IMR-90 (cell line): Measurements from ENCODE around the gene SLFNL1. TPM values are rescaled to one million over a fixed set of nuclear protein-coding genes. Genes with fewer than 3 reads are reported as not detected.

Experiments
- ATAC-seq: fragments of 200-7000 bp; cut with Tn5 transposase; 2 replicates; pipeline ENCODE4 v1.9.1; 2020; ENCODE audit warnings: low read depth, mild to moderate bottlenecking, moderate library complexity
- BruUV-seq: library from RNA; stranded (reverse); fragments of 400-500 nt; replicated peaks from 2 replicates; lab custom pipeline; 2021; lab: Mats Ljungman, UMichigan
- CTCF ChIA-PET: fragments of 300-600 bp; formaldehyde crosslinking; extraction: SDS; loops from one replicate; lab custom pipeline; 2021; ENCODE audit warnings: antibody characterized with exemption; lab: Yijun Ruan, JAX
- POLR2A ChIA-PET: fragments of 300-600 bp; sonication (Branson Sonifier 250); formaldehyde crosslinking; loops from one replicate; lab custom pipeline; 2022; ENCODE audit warnings: antibody characterized with exemption; ENCODE audit not compliant: unreplicated experiment; lab: Charles Lee
- DNase-seq: peaks from one replicate; pipeline ENCODE4 v3.0.0; 2013
- H2AFZ ChIP-seq: replicated peaks from 2 replicates; pipeline ENCODE3; 2013; ENCODE audit warnings: low read length, mild to moderate bottlenecking; ENCODE audit not compliant: poor library complexity
- H2AK5ac ChIP-seq: 2 replicates; pipeline ENCODE4 v1.6.1; 2013; ENCODE audit warnings: low read depth, low read length, inconsistent platforms
- H2AK9ac ChIP-seq: replicated peaks from 2 replicates; pipeline ENCODE3; 2013; ENCODE audit warnings: mild to moderate bottlenecking, low read depth, low read length, moderate library complexity; ENCODE audit not compliant: poor library complexity
- H2BK120ac ChIP-seq: 2 replicates; pipeline ENCODE4 v1.6.1; 2013; ENCODE audit warnings: low read depth, low read length, inconsistent platforms
- H2BK15ac ChIP-seq: 3 replicates; pipeline ENCODE4 v1.6.1; 2013; ENCODE audit warnings: low read depth, low read length, inconsistent platforms
- H2BK20ac ChIP-seq: 2 replicates; pipeline ENCODE4 v1.6.1; 2013; ENCODE audit warnings: low read depth, mild to moderate bottlenecking, inconsistent platforms, low read length, moderate library complexity
- H2BK5ac ChIP-seq: 2 replicates; pipeline ENCODE4 v1.6.1; 2013; ENCODE audit warnings: mild to moderate bottlenecking, low read depth, low read length, inconsistent platforms; ENCODE audit not compliant: poor library complexity, severe bottlenecking
- H3K14ac ChIP-seq: replicated peaks from 2 replicates; pipeline ENCODE4 v1.6.1; 2013; ENCODE audit warnings: low read depth, low read length, inconsistent platforms
- H3K18ac ChIP-seq: 2 replicates; pipeline ENCODE4 v1.6.1; 2013; ENCODE audit warnings: low read depth, low read length, control low read depth
- H3K23ac ChIP-seq: 2 replicates; pipeline ENCODE4 v1.6.1; 2013; ENCODE audit warnings: low read depth, low read length, inconsistent platforms
- H3K27ac ChIP-seq: 2 replicates; pipeline ENCODE4 v1.5.1; 2013; ENCODE audit warnings: mild to moderate bottlenecking, control low read depth, low read length; ENCODE audit not compliant: insufficient read depth
- H3K27me3 ChIP-seq: 2 replicates; pipeline ENCODE4 v1.6.1; 2013; ENCODE audit warnings: low read length; ENCODE audit not compliant: control insufficient read depth, insufficient read depth
- H3K36me3 ChIP-seq: 2 replicates; pipeline ENCODE4 v1.6.1; 2013; ENCODE audit warnings: low read length, mixed read lengths; ENCODE audit not compliant: control insufficient read depth, insufficient read depth
- H3K4ac ChIP-seq: 2 replicates; pipeline ENCODE4 v1.6.1; 2013; ENCODE audit warnings: low read depth, low read length, inconsistent platforms
- H3K4me1 ChIP-seq: 2 replicates; pipeline ENCODE4 v1.6.1; 2013; ENCODE audit warnings: low read length, mixed read lengths; ENCODE audit not compliant: control insufficient read depth, insufficient read depth
- H3K4me2 ChIP-seq: 2 replicates; pipeline ENCODE4 v1.6.1; 2013; ENCODE audit warnings: low read depth, mild to moderate bottlenecking, control low read depth, low read length, moderate library complexity
- H3K4me3 ChIP-seq: 2 replicates; pipeline ENCODE4 v1.5.1; 2013; ENCODE audit warnings: low read depth, mild to moderate bottlenecking, control low read depth, low read length, moderate library complexity; ENCODE audit not compliant: insufficient read depth
- H3K56ac ChIP-seq: 2 replicates; pipeline ENCODE4 v1.6.1; 2013; ENCODE audit warnings: low read length, inconsistent platforms; ENCODE audit not compliant: insufficient read depth; ENCODE audit errors: extremely low read depth
- H3K79me1 ChIP-seq, 2 experiments: 2 replicates each; pipeline ENCODE4 v1.6.1; 2013; ENCODE audit warnings: low read length in 2 of 2, inconsistent platforms in 1 of 2, low read depth in 1 of 2
- H3K9ac ChIP-seq: 2 replicates; pipeline ENCODE4 v1.6.1; 2013; ENCODE audit warnings: low read depth, low read length, control low read depth
- H3K9me1 ChIP-seq: 2 replicates; pipeline ENCODE4 v1.6.1; 2013; ENCODE audit warnings: low read length, inconsistent platforms; ENCODE audit not compliant: insufficient read depth
- H3K9me3 ChIP-seq: 2 replicates; pipeline ENCODE4 v1.6.1; 2013; ENCODE audit warnings: low read length; ENCODE audit not compliant: control insufficient read depth, insufficient read depth
- H4K20me1 ChIP-seq: 2 replicates; pipeline ENCODE4 v1.6.1; 2013; ENCODE audit warnings: low read length, inconsistent platforms; ENCODE audit not compliant: insufficient read depth
- H4K5ac ChIP-seq: 2 replicates; pipeline ENCODE4 v1.6.1; 2013; ENCODE audit warnings: mild to moderate bottlenecking, low read depth, low read length, control low read depth
- H4K8ac ChIP-seq, 2 experiments: 2 replicates each; pipeline ENCODE4 v1.6.1; 2013; ENCODE audit warnings: low read depth in 2 of 2, low read length in 2 of 2, control low read depth in 1 of 2, inconsistent platforms in 1 of 2
- H4K91ac ChIP-seq: 2 replicates; pipeline ENCODE4 v1.6.1; 2013; ENCODE audit warnings: low read depth, low read length, inconsistent platforms; ENCODE audit not compliant: insufficient read depth
- BHLHE40 ChIP-seq: fragments of 150-350 bp; IDR thresholded peaks from 2 replicates; pipeline ENCODE4 v1.6.1; 2016; ENCODE audit warnings: mild to moderate bottlenecking, low read depth, low read length
- MAZ ChIP-seq: IDR thresholded peaks from 2 replicates; pipeline ENCODE4 v1.6.1; 2012; ENCODE audit warnings: low read depth, mild to moderate bottlenecking, low read length, improper control_type of control experiment, moderate library complexity, borderline replicate concordance
- WGBS, 2 experiments: methylation state at CpG; one replicate each; pipeline versions ENCODE4 v1.1.5 to v1.1.7; 2013; ENCODE audit warnings: missing lambda C conversion rate in 2 of 2; ENCODE audit not compliant: insufficient read length in 1 of 2; ENCODE audit errors: extremely low coverage in 2 of 2; 5-methylcytosine and 5-hydroxymethylcytosine counted together
- dilution Hi-C: fragments of 300-500 bp; cut with HindIII; formaldehyde crosslinking; loops from one replicate; pipeline ENCODE4 v1.14.3; 2018; ENCODE audit warnings: low sequenced_read_pairs; ENCODE audit not compliant: unreplicated experiment
- in situ Hi-C: fragments of 300-500 bp; cut with MboI; formaldehyde crosslinking; loops from 3 replicates; pipeline ENCODE4 v1.14.3; 2019; ENCODE audit warnings: low sequenced_read_pairs, inconsistent platforms, mixed read lengths
- intact Hi-C: fragments of 100-400 bp; cut with micrococcal nuclease; formaldehyde crosslinking; loops from 2 replicates; pipeline ENCODE4 v1.10.0; 2022
- polyA plus RNA-seq, 3 experiments: library from polyadenylated mRNA; depleted of rRNA; stranded (reverse); fragments of >200 nt; gene quantifications; 2 replicates each; pipeline ENCODE4 v1.2.3, GENCODE V29; 2012; ENCODE audit warnings: low replicate concordance in 1 of 3
- total RNA-seq: library from RNA; depleted of rRNA; stranded (reverse); fragments of >200 nt; gene quantifications from 2 replicates; pipeline ENCODE4 v1.2.3, GENCODE V29; 2012

Gene SLFNL1
- total and polyA plus RNA-seq, 2 of the 4 experiments (the other 2 are of a cell fraction), result under 0.01 to 0.09 TPM

- Histone ChIP-seq H3K18ac (no peak overlapping the region), H2BK15ac (no peak overlapping the region), H3K14ac (no peak overlapping the region), H2BK20ac (no peak overlapping the region), H2AFZ (no peak overlapping the region), H2AK9ac (no peak overlapping the region), H3K9me1 (no peaks in the 10 kb centered on the region), H4K8ac (no peak overlapping the region), H3K4me2 (no peak overlapping the region), H3K36me3 (peaks cover 31% of the 10 kb centered on the region), H4K91ac (no peak overlapping the region), H3K27me3 (no peaks in the 10 kb centered on the region), H3K9me3 (no peaks in the 10 kb centered on the region), H3K4me1 (no peaks in the 10 kb centered on the region), H2BK5ac (no peak overlapping the region), H3K4ac (no peak overlapping the region), H2BK120ac (no peak overlapping the region), H2AK5ac (no peak overlapping the region), H3K56ac (no peak overlapping the region), H3K9ac (no peak overlapping the region), H3K79me1 (peaks cover 4 to 43% of the 10 kb centered on the region in 2 experiments; a peak in 3 of 4 replicates), H3K23ac (no peak overlapping the region), H4K5ac (no peak overlapping the region), H4K20me1 (peaks cover 5% of the 10 kb centered on the region; the same call in 1 of the 2 replicates), H3K27ac (no peak overlapping the region), H3K4me3 (no peak overlapping the region)
- TF ChIP-seq MAZ, result no peak
- TF ChIP-seq BHLHE40, result no peak
- 70% methylated on average over 5 of the region's 8 CpGs; no CpG with 5 or more reads in 1 of the 2 experiments for WGBS, 2 experiments
- DNase-seq, result no peak
- ATAC-seq, result no peak
- CTCF ChIA-PET, result interaction anchor here (0.9 kb wide), 1 partner anchor 11 kb away, joined by 3 read pairs; no protein-coding TSS in a partner anchor
- intact Hi-C loops, result no loop called here
- in situ Hi-C loops, result no loop called here
- no TSS peak for BruUV-seq
- dilution Hi-C loops, result no loop called here
- POLR2A ChIA-PET, result no interaction called here
Measured at GRCh38 chr1:41014871-41015270, 6.7 kb downstream of the SLFNL1 start.
